ENCODE results near the gene IFNA6. TPM values are rescaled to one million over a fixed set of nuclear protein-coding genes. Genes with fewer than 3 reads are reported as not detected.

The IFNA6 gene
- total and polyA plus RNA-seq, 2 donors (not counting 1 experiment from before 2014, with no cell fraction given) = not detected

DNA sequence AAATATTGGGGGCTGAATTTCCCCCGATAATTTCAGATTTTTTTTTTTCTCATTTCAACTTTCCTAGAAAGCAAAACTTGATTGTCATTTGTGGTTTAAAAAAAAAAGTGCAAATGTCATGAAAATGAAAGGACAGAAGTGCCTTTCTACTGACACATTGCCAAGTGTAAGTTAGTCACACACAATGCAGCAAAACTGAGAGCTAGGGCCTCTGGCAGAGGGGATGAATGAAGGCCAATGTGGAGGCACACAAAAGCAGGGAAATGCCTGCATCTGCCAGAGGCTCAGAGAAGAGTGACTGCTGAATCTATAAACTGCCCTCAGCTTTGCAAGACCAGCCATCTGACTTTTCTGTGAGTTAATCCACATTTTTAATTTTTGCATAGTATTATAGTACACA, 38.8 kb downstream of the IFNA6 start:
- Histone ChIP-seq H3K4me3 (replicated peaks in 1 of 4; ENCODE audit: control extremely low read depth in 1 of 4, insufficient read depth in 1 of 4, low read depth in 3 of 4, low read length in 4 of 4) (no peak overlapping the region), H3K79me2 (ENCODE audit: control insufficient read depth, insufficient read depth, low read length) (no peaks in the 10 kb centered on the region), H3K4me2 (ENCODE audit: extremely low read depth, insufficient read depth, low read length) (no peak overlapping the region), H2AFZ (ENCODE audit: low read length) (no peak overlapping the region), H3K36me3 (ENCODE audit: control insufficient read depth, insufficient read depth, low read length) (no peaks in the 10 kb centered on the region), H3K4me1 (ENCODE audit: control insufficient read depth, extremely low read depth, insufficient read depth, low read length) (no peaks in the 10 kb centered on the region), H3K9me3 (ENCODE audit: control insufficient read depth, insufficient read depth, low read depth, low read length) (no peaks in the 10 kb centered on the region), H3K27me3 (ENCODE audit: control insufficient read depth, insufficient read depth, low read length) (peaks cover 4% of the 10 kb centered on the region), H3K27ac (ENCODE audit: insufficient read depth, low read length) (no peak overlapping the region), H3K9ac (ENCODE audit: insufficient read depth, low read length) (no peak overlapping the region), H4K20me1 (ENCODE audit: control insufficient read depth, extremely low read depth, insufficient read depth, low read length) (no peaks in the 10 kb centered on the region)
- no peak for TF ChIP-seq EZH2 (IDR thresholded peaks at IDR 0.05; ENCODE audit: low read length, missing control alignments)
- TF ChIP-seq, protein P1, sequence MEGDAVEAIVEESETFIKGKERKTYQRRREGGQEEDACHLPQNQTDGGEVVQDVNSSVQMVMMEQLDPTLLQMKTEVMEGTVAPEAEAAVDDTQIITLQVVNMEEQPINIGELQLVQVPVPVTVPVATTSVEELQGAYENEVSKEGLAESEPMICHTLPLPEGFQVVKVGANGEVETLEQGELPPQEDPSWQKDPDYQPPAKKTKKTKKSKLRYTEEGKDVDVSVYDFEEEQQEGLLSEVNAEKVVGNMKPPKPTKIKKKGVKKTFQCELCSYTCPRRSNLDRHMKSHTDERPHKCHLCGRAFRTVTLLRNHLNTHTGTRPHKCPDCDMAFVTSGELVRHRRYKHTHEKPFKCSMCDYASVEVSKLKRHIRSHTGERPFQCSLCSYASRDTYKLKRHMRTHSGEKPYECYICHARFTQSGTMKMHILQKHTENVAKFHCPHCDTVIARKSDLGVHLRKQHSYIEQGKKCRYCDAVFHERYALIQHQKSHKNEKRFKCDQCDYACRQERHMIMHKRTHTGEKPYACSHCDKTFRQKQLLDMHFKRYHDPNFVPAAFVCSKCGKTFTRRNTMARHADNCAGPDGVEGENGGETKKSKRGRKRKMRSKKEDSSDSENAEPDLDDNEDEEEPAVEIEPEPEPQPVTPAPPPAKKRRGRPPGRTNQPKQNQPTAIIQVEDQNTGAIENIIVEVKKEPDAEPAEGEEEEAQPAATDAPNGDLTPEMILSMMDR (conservative IDR thresholded peaks at IDR 0.05 in 1 of 2, IDR thresholded peaks at IDR 0.05 in 1 of 2; ENCODE audit: low read depth in 1 of 2, low read length in 2 of 2) = no peak
- DNase-seq (ENCODE audit: low read depth in 2 of 2) = no peak

GRCh38 chr9:21305213-21305612, 45.5 kb downstream of the IFNA6 start, which contains the start of gene IFNA5:
TSS of gene IFNA5 (minus strand) at chr9:21305313. CDS start at chr9:21305256, 57 bp downstream.
- Histone ChIP-seq H3K4me1 (ENCODE audit: control insufficient read depth, extremely low read depth, insufficient read depth, low read length) (no peaks in the 10 kb centered on the region), H3K4me3 (replicated peaks in 1 of 4; ENCODE audit: control extremely low read depth in 1 of 4, insufficient read depth in 1 of 4, low read depth in 3 of 4, low read length in 4 of 4) (no peak within 1 kb of the TSS), H3K27ac (ENCODE audit: insufficient read depth, low read length) (no peak within 1 kb of the TSS), H4K20me1 (ENCODE audit: control insufficient read depth, extremely low read depth, insufficient read depth, low read length) (no peaks in the 10 kb centered on the region), H3K9me3 (ENCODE audit: control insufficient read depth, insufficient read depth, low read depth, low read length) (no peaks in the 10 kb centered on the region), H3K9ac (ENCODE audit: insufficient read depth, low read length) (no peak within 1 kb of the TSS), H2AFZ (ENCODE audit: low read length) (no peak within 1 kb of the TSS), H3K27me3 (ENCODE audit: control insufficient read depth, insufficient read depth, low read length) (peaks cover 12% of the 10 kb centered on the region), H3K4me2 (ENCODE audit: extremely low read depth, insufficient read depth, low read length) (no peak within 1 kb of the TSS), H3K36me3 (ENCODE audit: control insufficient read depth, insufficient read depth, low read length) (no peaks in the 10 kb centered on the region), H3K79me2 (ENCODE audit: control insufficient read depth, insufficient read depth, low read length) (no peaks in the 10 kb centered on the region)
- no peak for TF ChIP-seq EZH2 (IDR thresholded peaks at IDR 0.05; ENCODE audit: low read length, missing control alignments)
- TF ChIP-seq, protein P1 (conservative IDR thresholded peaks at IDR 0.05 in 1 of 2, IDR thresholded peaks at IDR 0.05 in 1 of 2; ENCODE audit: low read depth in 1 of 2, low read length in 2 of 2) = no peak
- DNase-seq (ENCODE audit: low read depth in 2 of 2) = no peak

Other genes starting within 250 kb of the IFNA6 start
- not detected in 2 replicates for gene IFNW1, start 209.1 kb downstream of the IFNA6 start, total RNA-seq
- not detected in 2 replicates for gene IFNW1, start 209.1 kb downstream of the IFNA6 start, polyA plus RNA-seq
- gene IFNA21, start 184.2 kb downstream of the IFNA6 start, total RNA-seq = not detected in 2 replicates
- not detected in 2 replicates for gene IFNA21, start 184.2 kb downstream of the IFNA6 start, polyA plus RNA-seq
- gene IFNA4, start 163.3 kb downstream of the IFNA6 start, total RNA-seq = not detected in 2 replicates
- not detected in 2 replicates for gene IFNA4, start 163.3 kb downstream of the IFNA6 start, polyA plus RNA-seq
- gene IFNA7, start 148.7 kb downstream of the IFNA6 start, total RNA-seq = not detected in 2 replicates
- not detected in 2 replicates for gene IFNA7, start 148.7 kb downstream of the IFNA6 start, polyA plus RNA-seq
- not detected in 2 replicates for gene IFNA10, start 143.7 kb downstream of the IFNA6 start, total RNA-seq
- not detected in 2 replicates for gene IFNA10, start 143.7 kb downstream of the IFNA6 start, polyA plus RNA-seq
- gene IFNA16, start 133.6 kb downstream of the IFNA6 start, total RNA-seq = not detected in 2 replicates
- gene IFNA16, start 133.6 kb downstream of the IFNA6 start, polyA plus RNA-seq = not detected in 2 replicates
- not detected in 2 replicates for gene IFNA17, start 122.7 kb downstream of the IFNA6 start, total RNA-seq
- not detected in 2 replicates for gene IFNA17, start 122.7 kb downstream of the IFNA6 start, polyA plus RNA-seq
- gene IFNA14, start 110.9 kb downstream of the IFNA6 start, total RNA-seq = not detected in 2 replicates
- gene IFNA14, start 110.9 kb downstream of the IFNA6 start, polyA plus RNA-seq = not detected in 2 replicates
- gene IFNA5, start 45.6 kb downstream of the IFNA6 start, total RNA-seq = not detected in 2 replicates
- not detected in 2 replicates for gene IFNA5, start 45.6 kb downstream of the IFNA6 start, polyA plus RNA-seq
- 37.2 and 37.5 TPM in 2 replicates for gene KLHL9, start 15.5 kb downstream of the IFNA6 start, total RNA-seq
- gene KLHL9, start 15.5 kb downstream of the IFNA6 start, polyA plus RNA-seq = 25.7 and 33.5 TPM in 2 replicates
- not detected in 2 replicates for gene IFNA13, start 17.2 kb upstream of the IFNA6 start, total RNA-seq
- gene IFNA13, start 17.2 kb upstream of the IFNA6 start, polyA plus RNA-seq = not detected in 2 replicates
- not detected in 2 replicates for gene IFNA2, start 34.5 kb upstream of the IFNA6 start, total RNA-seq
- not detected in 2 replicates for gene IFNA2, start 34.5 kb upstream of the IFNA6 start, polyA plus RNA-seq
- gene IFNA8, start 58.2 kb upstream of the IFNA6 start, total RNA-seq = not detected in 2 replicates
- not detected in 2 replicates for gene IFNA8, start 58.2 kb upstream of the IFNA6 start, polyA plus RNA-seq
- gene IFNA1, start 89.6 kb upstream of the IFNA6 start, total RNA-seq = not detected in 2 replicates
- not detected in 2 replicates for gene IFNA1, start 89.6 kb upstream of the IFNA6 start, polyA plus RNA-seq
- gene IFNE, start 131.4 kb upstream of the IFNA6 start, total RNA-seq = 3.9 and 6.6 TPM in 2 replicates
- 0.15 and 0.40 TPM in 2 replicates for gene IFNE, start 131.4 kb upstream of the IFNA6 start, polyA plus RNA-seq

All from fibroblast of lung (primary cell).